Epithelial cell of prostate (primary cell): ENCODE measurements around the gene COX6A2.

Experiments
- DNase-seq: peaks from one replicate; pipeline ENCODE4 v3.0.0-alpha.2; 2011; ENCODE audit warnings: low read depth, low spot score
- H3K27ac ChIP-seq: fragments of 450-650 bp; 2 replicates; pipeline ENCODE4 v1.5.1; 2017; ENCODE audit warnings: mild to moderate bottlenecking

COX6A2 gene

GRCh38 chr16:31428279-31428597 lies at the start of gene COX6A2:
Gene COX6A2, minus strand, starts transcription at chr16:31428360. Its CDS starts 35 bp downstream, at chr16:31428325.
- no peak for DNase-seq
- H3K27ac ChIP-seq, result no peak within 1 kb of the TSS

GRCh38 chr16:31477220-31478216 lies 49.4 kb upstream of the COX6A2 start:
- DNase-seq, result no peak
- H3K27ac ChIP-seq, result no peak overlapping the region

GRCh38 chr16:31476303-31477219 lies 48.4 kb upstream of the COX6A2 start:
- no peak for DNase-seq
- H3K27ac ChIP-seq, result no peak overlapping the region

- no peak for DNase-seq
- no peak overlapping the region for H3K27ac ChIP-seq
These were observed 47.8 kb upstream of the COX6A2 start for GRCh38 chr16:31475946-31476302.

GRCh38 chr16:31474773-31475738 lies 46.9 kb upstream of the COX6A2 start:
- H3K27ac ChIP-seq, result no peak overlapping the region
- DNase-seq, result no peak

- DNase-seq, result no peak
- no peak overlapping the region for H3K27ac ChIP-seq
These were observed 46.1 kb upstream of the COX6A2 start for GRCh38 chr16:31474173-31474714.

GRCh38 chr16:31473264-31473984 lies 45.3 kb upstream of the COX6A2 start:
- H3K27ac ChIP-seq, result no peak overlapping the region
- no peak for DNase-seq

- peak; percentile 51 for DNase-seq
- H3K27ac ChIP-seq, result peak overlapping the region; percentile 70
These were observed 44.6 kb upstream of the COX6A2 start for GRCh38 chr16:31472709-31473203.

GRCh38 chr16:31471875-31472708 lies 43.9 kb upstream of the COX6A2 start, which contains the start of gene TGFB1I1:
Gene TGFB1I1, plus strand, starts transcription at chr16:31472152. Its CDS starts 37 bp downstream, at chr16:31472189.
- peak within 1 kb of the TSS; percentile 70 for H3K27ac ChIP-seq
- no peak for DNase-seq

- no peak for DNase-seq
- peak overlapping the region; percentile 70 for H3K27ac ChIP-seq
These were observed 43.2 kb upstream of the COX6A2 start for GRCh38 chr16:31471241-31471874.

- DNase-seq, result no peak
- H3K27ac ChIP-seq, result no peak overlapping the region
These were observed 42.5 kb upstream of the COX6A2 start for GRCh38 chr16:31470615-31471014.

- no peak for DNase-seq
- H3K27ac ChIP-seq, result no peak overlapping the region
These were observed 39.7 kb upstream of the COX6A2 start for GRCh38 chr16:31467858-31468257.

GRCh38 chr16:31467151-31467773 lies 39.1 kb upstream of the COX6A2 start:
- no peak overlapping the region for H3K27ac ChIP-seq
- no peak for DNase-seq

- H3K27ac ChIP-seq, result no peak overlapping the region
- DNase-seq, result no peak
These were observed 38.3 kb upstream of the COX6A2 start for GRCh38 chr16:31466381-31466841.

- H3K27ac ChIP-seq, result no peak overlapping the region
- DNase-seq, result no peak
These were observed 37.7 kb upstream of the COX6A2 start for GRCh38 chr16:31465788-31466370.

- no peak for DNase-seq
These were observed 36.7 kb upstream of the COX6A2 start for GRCh38 chr16:31464781-31465260.

More at GRCh38 chr16:31464781-31465260, 36.7 kb upstream of the COX6A2 start:
- no peak overlapping the region for H3K27ac ChIP-seq
